GM19468 (cell line): ENCODE data around the gene GRPEL2.

Source experiments
- ATAC-seq: cut with Tn5 transposase; IDR thresholded peaks from one replicate; pipeline ENCODE4 v1.9.1; 2021; ENCODE audit warnings: mild to moderate bottlenecking, moderate library complexity, moderate number of reproducible peaks; ENCODE audit not compliant: unreplicated experiment; ENCODE audit errors: extremely low read depth

GRPEL2 gene

GRCh38 chr5:149317281-149318048, 27.8 kb upstream of the GRPEL2 start:
- ATAC-seq: no peak

- no peak for ATAC-seq
Measured at GRCh38 chr5:149319174-149319573, 26.1 kb upstream of the GRPEL2 start.

- ATAC-seq: no peak
Measured at GRCh38 chr5:149320791-149321330, 24.4 kb upstream of the GRPEL2 start.

GRCh38 chr5:149322518-149322917, 22.8 kb upstream of the GRPEL2 start:
- ATAC-seq: no peak

GRCh38 chr5:149323210-149323609, 22.1 kb upstream of the GRPEL2 start:
- ATAC-seq: no peak

- ATAC-seq: no peak
Measured at GRCh38 chr5:149323621-149324205, 21.6 kb upstream of the GRPEL2 start.

- ATAC-seq: no peak
Measured at GRCh38 chr5:149324641-149325040, 20.7 kb upstream of the GRPEL2 start.

GRCh38 chr5:149325166-149325735, 20.0 kb upstream of the GRPEL2 start:
- no peak for ATAC-seq

GRCh38 chr5:149325894-149326293, 19.4 kb upstream of the GRPEL2 start:
- ATAC-seq: no peak

- ATAC-seq: no peak
Measured at GRCh38 chr5:149326611-149327010, 18.7 kb upstream of the GRPEL2 start.

GRCh38 chr5:149328177-149328576, 17.1 kb upstream of the GRPEL2 start:
- ATAC-seq: no peak

GRCh38 chr5:149333711-149334443, 11.4 kb upstream of the GRPEL2 start:
- ATAC-seq: no peak

GRCh38 chr5:149337736-149338135, 7.6 kb upstream of the GRPEL2 start:
- ATAC-seq: no peak

- ATAC-seq: no peak
Measured at GRCh38 chr5:149338364-149338763, 6.9 kb upstream of the GRPEL2 start.

GRCh38 chr5:149340920-149341319, 4.4 kb upstream of the GRPEL2 start:
- ATAC-seq: no peak

GRCh38 chr5:149341876-149342275, 3.4 kb upstream of the GRPEL2 start:
- ATAC-seq: no peak

GRCh38 chr5:149344151-149344550, 1.1 kb upstream of the GRPEL2 start:
- no peak for ATAC-seq

- ATAC-seq: no peak
Measured at GRCh38 chr5:149345892-149346222, 558 bp downstream of the GRPEL2 start.

- ATAC-seq: no peak
Measured at GRCh38 chr5:149348518-149348917, 3.2 kb downstream of the GRPEL2 start.

GRCh38 chr5:149349382-149349781, 4.1 kb downstream of the GRPEL2 start:
- no peak for ATAC-seq

GRCh38 chr5:149352169-149352568, 6.9 kb downstream of the GRPEL2 start:
- no peak for ATAC-seq
